Neural cell (in vitro differentiated cells): ENCODE measurements around the gene LDLRAD2. TPM values are rescaled to one million over a fixed set of nuclear protein-coding genes. Genes with fewer than 3 reads are reported as not detected.

ENCODE experiments used
- H2AFZ ChIP-seq: fragments of 200-600, 300-800 bp; sonication (generic), shearing (Covaris generic); 2 replicates; pipeline ENCODE4 v1.6.0; 2014; ENCODE audit warnings: low read depth, mild to moderate bottlenecking, antibody characterized with exemption, low read length, moderate library complexity
- H3F3A ChIP-seq: fragments of 200-600 bp; shearing (Covaris generic); 2 replicates; pipeline ENCODE4 v1.6.1; 2016; ENCODE audit warnings: mild to moderate bottlenecking, moderate library complexity, mixed read lengths, antibody characterized with exemption, low read length; ENCODE audit not compliant: insufficient read depth, poor library complexity, severe bottlenecking
- H3K27ac ChIP-seq: fragments of 200-600, 300-800 bp; sonication (generic), shearing (Covaris generic); 2 replicates; pipeline ENCODE4 v1.5.1; 2014; ENCODE audit warnings: mild to moderate bottlenecking, low read length, moderate library complexity
- H3K27me3 ChIP-seq: fragments of 300-800, 200-600 bp; sonication (generic), shearing (Covaris generic); 2 replicates; pipeline ENCODE4 v1.6.0; 2014; ENCODE audit warnings: mild to moderate bottlenecking, low read depth, low read length, moderate library complexity; ENCODE audit not compliant: insufficient read depth
- H3K36me3 ChIP-seq: fragments of 300-800, 200-600 bp; sonication (generic), shearing (Covaris generic); 2 replicates; pipeline ENCODE4 v1.5.1; 2014; ENCODE audit warnings: mild to moderate bottlenecking, antibody characterized with exemption, low read length, moderate library complexity; ENCODE audit not compliant: insufficient read depth
- H3K4me2 ChIP-seq: fragments of 300-800, 200-600 bp; sonication (generic), shearing (Covaris generic); 2 replicates; pipeline ENCODE4 v1.6.0; 2014; ENCODE audit warnings: mild to moderate bottlenecking, low read length
- H3K4me3 ChIP-seq: fragments of 300-800, 200-600 bp; sonication (generic), shearing (Covaris generic); 2 replicates; pipeline ENCODE4 v1.5.1; 2014; ENCODE audit warnings: mild to moderate bottlenecking, low read length, moderate library complexity
- H3K79me2 ChIP-seq: fragments of 200-600 bp; shearing (Covaris generic); replicated peaks from 2 replicates; pipeline ENCODE4 v1.6.0; 2014; ENCODE audit warnings: mild to moderate bottlenecking, low read length, moderate library complexity; ENCODE audit not compliant: insufficient read depth
- H3K9ac ChIP-seq: fragments of 300-800, 200-600 bp; sonication (generic), shearing (Covaris generic); 2 replicates; pipeline ENCODE4 v1.6.1; 2016; ENCODE audit warnings: mild to moderate bottlenecking, low read length, mixed read lengths
- H3K9me2 ChIP-seq: fragments of 200-600 bp; shearing (Covaris generic); 2 replicates; pipeline ENCODE4 v1.6.1; 2016; ENCODE audit warnings: mild to moderate bottlenecking, low read length, mixed read lengths; ENCODE audit not compliant: insufficient read depth
- H3K9me3 ChIP-seq: fragments of 200-600, 300-800 bp; sonication (generic), shearing (Covaris generic); 2 replicates; pipeline ENCODE4 v1.6.1; 2016; ENCODE audit warnings: mild to moderate bottlenecking, mixed run types, low read length, moderate library complexity, mixed read lengths
- H4K20me1 ChIP-seq: fragments of 200-600 bp; shearing (Covaris generic); 2 replicates; pipeline ENCODE4 v1.6.1; 2016; ENCODE audit warnings: mild to moderate bottlenecking, mixed run types; ENCODE audit not compliant: insufficient read depth
- CTCF ChIP-seq: fragments of 450-650 bp; IDR thresholded peaks from 2 replicates; pipeline ENCODE4 v1.5.1; 2014; ENCODE audit warnings: antibody characterized with exemption, mild to moderate bottlenecking, moderate library complexity; ENCODE audit not compliant: poor library complexity, severe bottlenecking
- EP300 ChIP-seq: fragments of 450-650 bp; conservative IDR thresholded peaks from 2 replicates; pipeline ENCODE4 v1.6.1; 2014; ENCODE audit warnings: antibody characterized with exemption, mild to moderate bottlenecking, moderate library complexity; ENCODE audit not compliant: poor library complexity, severe bottlenecking
- EZH2 ChIP-seq: fragments of 200-600, 300-800 bp; shearing (Covaris generic), sonication (generic); IDR thresholded peaks from 2 replicates; pipeline ENCODE4 v1.6.1; 2014; ENCODE audit warnings: antibody characterized with exemption, low read length, borderline replicate concordance, mild to moderate bottlenecking; ENCODE audit not compliant: insufficient read depth, poor library complexity, severe bottlenecking
- MXI1 ChIP-seq: fragments of 450-650 bp; conservative IDR thresholded peaks from 2 replicates; pipeline ENCODE4 v1.6.1; 2014; ENCODE audit warnings: antibody characterized with exemption, mild to moderate bottlenecking; ENCODE audit not compliant: poor library complexity, severe bottlenecking
- POLR2AphosphoS5 ChIP-seq: IDR thresholded peaks from 2 replicates; pipeline ENCODE4 v1.6.1; 2012
- RAD21 ChIP-seq: fragments of 450-650 bp; conservative IDR thresholded peaks from 2 replicates; pipeline ENCODE4 v1.6.1; 2014; ENCODE audit warnings: antibody characterized with exemption, mild to moderate bottlenecking, moderate library complexity
- REST ChIP-seq: IDR thresholded peaks from 2 replicates; pipeline ENCODE4 v1.6.1; 2012; ENCODE audit warnings: borderline replicate concordance
- SMC3 ChIP-seq: fragments of 450-650 bp; conservative IDR thresholded peaks from 2 replicates; pipeline ENCODE4 v1.6.1; 2014; ENCODE audit warnings: antibody characterized with exemption, mild to moderate bottlenecking, moderate library complexity; ENCODE audit not compliant: poor library complexity
- TAF1 ChIP-seq: IDR thresholded peaks from 2 replicates; pipeline ENCODE4 v1.6.1; 2012; ENCODE audit warnings: low read depth
- polyA plus RNA-seq: library from polyadenylated mRNA; depleted of rRNA; stranded (reverse); fragments of >200 nt; gene quantifications from 2 replicates; pipeline ENCODE4 v1.2.3, GENCODE V29; 2014

The LDLRAD2 gene
- polyA plus RNA-seq, 1 donor from 2014 or later = not detected

GRCh38 chr1:21829294-21829693 lies 17.2 kb downstream of the LDLRAD2 start (continued):
- TF ChIP-seq REST = no peak

- Histone ChIP-seq H3K9ac (no peak overlapping the region), H2AFZ (no peak overlapping the region), H3K9me2 (no peaks in the 10 kb centered on the region), H3K36me3 (no peaks in the 10 kb centered on the region), H3K79me2 (no peaks in the 10 kb centered on the region), H4K20me1 (no peaks in the 10 kb centered on the region), H3K27ac (no peak overlapping the region), H3K4me2 (no peak overlapping the region), H3K4me3 (no peak overlapping the region), H3K9me3 (no peaks in the 10 kb centered on the region), H3K27me3 (no peaks in the 10 kb centered on the region), H3F3A (no peaks in the 10 kb centered on the region)
- TF ChIP-seq REST = no peak
- no peak for TF ChIP-seq EP300
These were observed 18.9 kb downstream of the LDLRAD2 start for GRCh38 chr1:21830792-21831453.

- H3K79me2 ChIP-seq = no peaks in the 10 kb centered on the region
- no peaks in the 10 kb centered on the region for H3K27me3 ChIP-seq
- TF ChIP-seq EZH2 (no peak), RAD21 (no peak), MXI1 (no peak), EP300 (no peak), SMC3 (no peak), POLR2AphosphoS5 (no peak), TAF1 (no peak), CTCF (no peak), REST (no peak)
- no peaks in the 10 kb centered on the region for H3K9me2 ChIP-seq
- no peaks in the 10 kb centered on the region for H4K20me1 ChIP-seq
- no peak overlapping the region for H3K4me3 ChIP-seq
- H3K27ac ChIP-seq = no peak overlapping the region
- no peaks in the 10 kb centered on the region for H3F3A ChIP-seq
- H3K4me2 ChIP-seq = no peak overlapping the region
- H3K9me3 ChIP-seq = no peaks in the 10 kb centered on the region
- H3K9ac ChIP-seq = no peak overlapping the region
- no peak overlapping the region for H2AFZ ChIP-seq
- no peaks in the 10 kb centered on the region for H3K36me3 ChIP-seq
These were observed 19.4 kb downstream of the LDLRAD2 start for GRCh38 chr1:21831454-21831970.
